Omental fat pad (tissue), 4 donors: Measurements from ENCODE around the gene ANO8. TPM values are rescaled to one million over a fixed set of nuclear protein-coding genes. Genes with fewer than 3 reads are reported as not detected.

Experiments
- ATAC-seq: fragments of 150-250 bp; one replicate; pipeline ENCODE4 v1.9.1; 2016; ENCODE audit warnings: mild to moderate bottlenecking, moderate library complexity; ENCODE audit not compliant: low FRiP score
- DNase-seq: peaks from one replicate; pipeline ENCODE4 v3.0.0-alpha.2; 2019; ENCODE audit warnings: low spot score
- total RNA-seq, 4 donors: library from RNA; depleted of rRNA; stranded (reverse); fragments of >200 nt; gene quantifications; one replicate each; pipeline ENCODE4 v1.1.0, GENCODE V29; 2016
- TF ChIP-seq, protein P1 (sequence below), 3 donors: fragments of 450-650 bp; IDR thresholded peaks; one replicate each; pipeline ENCODE4 v1.5.1; 2016 to 2017; ENCODE audit warnings: antibody characterized with exemption in 3 of 3, mild to moderate bottlenecking in 3 of 3, moderate library complexity in 2 of 3

Gene ANO8
- total RNA-seq, 4 donors from 2014 or later: 5.5 to 6.1 (median 5.8) TPM

DNA sequence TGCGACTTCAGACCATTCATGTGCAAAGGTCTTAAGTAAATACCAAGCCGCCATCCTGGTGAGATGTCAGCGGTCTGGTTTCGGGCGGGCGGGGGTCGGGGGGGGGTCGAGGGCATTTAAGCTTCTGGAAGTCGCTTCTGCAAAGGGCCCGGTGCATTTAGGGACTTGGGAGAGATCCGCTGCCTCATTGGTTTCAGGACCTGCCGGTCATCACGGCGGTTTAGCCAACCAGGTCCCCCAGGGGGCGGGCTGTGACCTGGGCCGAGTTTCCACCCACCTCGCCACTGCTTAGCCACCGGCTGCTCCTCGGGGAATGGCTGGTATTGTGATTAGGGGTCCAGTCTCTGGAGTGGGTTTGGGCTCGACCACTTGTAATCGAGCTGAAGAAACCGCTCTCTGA, 45.2 kb downstream of the ANO8 start:
- TF ChIP-seq, protein P1, sequence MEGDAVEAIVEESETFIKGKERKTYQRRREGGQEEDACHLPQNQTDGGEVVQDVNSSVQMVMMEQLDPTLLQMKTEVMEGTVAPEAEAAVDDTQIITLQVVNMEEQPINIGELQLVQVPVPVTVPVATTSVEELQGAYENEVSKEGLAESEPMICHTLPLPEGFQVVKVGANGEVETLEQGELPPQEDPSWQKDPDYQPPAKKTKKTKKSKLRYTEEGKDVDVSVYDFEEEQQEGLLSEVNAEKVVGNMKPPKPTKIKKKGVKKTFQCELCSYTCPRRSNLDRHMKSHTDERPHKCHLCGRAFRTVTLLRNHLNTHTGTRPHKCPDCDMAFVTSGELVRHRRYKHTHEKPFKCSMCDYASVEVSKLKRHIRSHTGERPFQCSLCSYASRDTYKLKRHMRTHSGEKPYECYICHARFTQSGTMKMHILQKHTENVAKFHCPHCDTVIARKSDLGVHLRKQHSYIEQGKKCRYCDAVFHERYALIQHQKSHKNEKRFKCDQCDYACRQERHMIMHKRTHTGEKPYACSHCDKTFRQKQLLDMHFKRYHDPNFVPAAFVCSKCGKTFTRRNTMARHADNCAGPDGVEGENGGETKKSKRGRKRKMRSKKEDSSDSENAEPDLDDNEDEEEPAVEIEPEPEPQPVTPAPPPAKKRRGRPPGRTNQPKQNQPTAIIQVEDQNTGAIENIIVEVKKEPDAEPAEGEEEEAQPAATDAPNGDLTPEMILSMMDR (IDR thresholded peaks at IDR 0.05): no peak
- ATAC-seq (no peak), DNase-seq (no peak)

DNA sequence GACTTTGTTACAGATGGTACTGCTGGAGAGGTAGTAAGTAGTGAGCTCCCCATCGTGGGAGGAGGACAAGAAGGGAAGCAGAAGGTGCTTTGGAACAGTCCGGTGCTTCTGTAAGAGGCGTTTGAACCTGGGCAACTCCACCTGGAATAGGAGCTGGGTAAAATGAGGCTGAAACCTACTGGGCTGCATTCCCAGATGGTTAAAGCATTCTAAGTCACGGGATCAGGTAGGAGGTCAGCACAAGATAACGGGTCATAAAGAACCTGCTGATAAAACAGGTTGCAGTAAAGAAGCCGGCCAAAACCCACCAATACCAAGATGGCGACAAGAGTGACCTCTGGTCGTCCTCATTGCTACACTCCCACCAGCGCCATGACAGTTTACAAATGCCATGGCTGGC, 47.9 kb downstream of the ANO8 start:
- TF ChIP-seq, protein P1 (IDR thresholded peaks at IDR 0.05): no peak
- ATAC-seq (no peak), DNase-seq (no peak)

DNA sequence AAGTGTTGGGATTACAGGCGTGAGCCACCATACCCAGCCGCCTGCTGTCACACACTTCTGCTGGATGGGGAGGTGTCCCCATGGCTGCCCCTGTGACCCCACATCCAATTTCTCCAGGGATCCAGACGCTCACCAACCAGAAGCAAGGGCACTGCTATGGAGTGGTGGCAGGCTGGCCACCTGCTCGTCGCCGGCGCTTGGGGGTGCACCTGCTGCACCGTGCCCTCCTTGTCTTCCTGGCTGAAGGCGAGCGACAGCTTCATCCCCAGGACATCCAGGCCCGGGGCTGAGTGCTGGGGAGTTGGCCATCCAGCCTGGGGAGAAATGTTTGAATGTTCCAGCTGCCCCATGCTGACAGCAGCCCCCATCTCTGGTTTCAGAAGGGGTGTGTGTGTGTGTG, 48.4 kb downstream of the ANO8 start:
- ATAC-seq (no peak), DNase-seq (no peak)
- TF ChIP-seq, protein P1 (IDR thresholded peaks at IDR 0.05): no peak

DNA sequence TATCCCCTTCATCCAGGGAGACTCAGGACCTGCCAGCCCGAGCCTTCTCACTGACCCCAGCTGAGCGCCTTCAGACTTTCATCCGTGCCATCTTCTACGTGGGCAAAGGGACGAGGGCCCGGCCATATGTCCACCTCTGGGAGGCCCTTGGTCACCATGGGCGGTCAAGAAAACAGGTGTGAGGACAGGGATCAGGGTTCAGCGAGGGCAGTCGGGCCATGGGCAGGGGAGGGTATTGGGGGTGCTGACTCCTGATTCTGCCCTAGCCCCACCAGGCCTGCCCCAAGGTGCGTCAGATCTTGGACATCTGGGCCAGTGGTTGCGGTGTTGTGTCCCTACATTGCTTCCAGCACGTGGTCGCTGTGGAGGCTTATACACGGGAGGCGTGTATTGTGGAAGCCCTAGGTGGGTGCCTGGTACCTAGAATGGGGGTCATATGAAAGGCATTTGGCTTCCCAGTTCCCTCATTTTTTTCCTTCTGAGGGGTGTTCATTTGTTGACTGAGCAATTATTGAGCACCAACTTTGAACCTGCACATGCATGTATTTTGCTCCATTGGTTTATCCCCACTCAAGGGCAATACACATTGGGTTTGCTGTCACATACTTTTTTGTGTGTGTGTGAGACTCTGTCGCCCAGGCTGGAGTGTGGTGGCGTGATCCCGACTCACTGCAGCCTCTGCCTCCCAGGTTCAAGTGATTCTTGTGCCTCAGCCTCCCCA, 49.1 kb downstream of the ANO8 start:
- TF ChIP-seq, protein P1 (IDR thresholded peaks at IDR 0.05): no peak
- DNase-seq: no peak
- no peak for ATAC-seq

DNA sequence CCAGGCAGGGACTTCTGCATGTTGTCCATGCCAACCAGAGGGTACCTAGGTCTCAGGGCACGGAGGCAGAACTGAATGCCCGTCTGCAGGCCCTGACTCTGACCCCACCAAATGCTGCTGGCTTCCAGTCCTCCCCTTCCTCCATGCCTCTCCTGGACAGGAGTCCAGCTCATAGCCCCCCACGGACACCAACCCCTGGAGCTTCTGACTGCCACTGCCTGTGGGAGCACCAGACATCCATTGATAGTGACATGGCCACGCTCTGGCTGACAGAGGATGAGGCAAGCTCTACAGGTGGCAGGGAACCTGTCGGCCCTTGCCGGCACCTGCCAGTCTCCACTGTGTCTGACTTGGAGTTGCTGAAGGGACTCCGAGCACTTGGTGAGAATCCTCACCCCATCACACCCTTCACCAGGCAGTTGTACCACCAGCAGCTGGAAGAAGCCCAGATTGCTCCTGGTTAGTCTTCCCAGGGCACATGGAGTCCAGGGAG, 51.1 kb downstream of the ANO8 start:
- TF ChIP-seq, protein P1 (IDR thresholded peaks at IDR 0.05): no peak
- ATAC-seq: no peak
- no peak for DNase-seq

DNA sequence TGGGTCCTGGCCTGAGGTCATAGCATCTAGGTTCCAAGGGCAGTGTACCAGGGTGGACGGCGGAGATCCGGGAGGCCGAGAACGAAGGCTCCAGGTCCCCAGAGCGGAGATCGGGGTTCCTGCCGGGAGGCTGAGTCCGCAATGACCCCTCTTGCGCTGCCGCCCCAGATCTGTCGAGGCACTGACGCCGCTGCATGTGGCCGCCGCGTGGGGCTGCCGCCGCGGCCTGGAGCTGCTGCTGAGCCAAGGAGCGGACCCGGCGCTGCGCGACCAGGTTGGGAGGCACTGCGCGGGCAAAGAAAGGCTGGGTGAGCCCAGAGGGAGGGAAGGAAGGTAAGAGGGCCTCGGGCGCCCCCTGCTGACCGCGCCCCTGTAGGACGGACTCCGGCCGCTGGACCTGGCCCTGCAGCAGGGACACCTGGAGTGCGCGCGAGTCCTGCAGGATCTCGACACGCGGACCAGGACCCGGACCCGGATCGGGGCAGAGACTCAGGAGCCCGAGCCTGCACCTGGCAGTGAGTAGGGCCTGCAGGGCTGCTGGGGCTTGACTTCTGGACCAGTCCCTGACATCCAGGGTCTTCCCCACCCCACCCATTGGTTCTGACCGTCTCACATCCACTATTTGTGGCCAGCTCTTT, 52.0 kb downstream of the ANO8 start:
- ATAC-seq (peak; percentile 86), DNase-seq (peak; percentile 72)
- TF ChIP-seq, protein P1 (IDR thresholded peaks at IDR 0.05): peak in 1 of 3 donors; percentile 85
